ENCODE data around the gene FUT9.
"Not testable (repeated sequence)": the region's sequence is repeated elsewhere in the genome, so short reads cannot be mapped to it uniquely, and the experiment has no call there.

The FUT9 gene

DNA sequence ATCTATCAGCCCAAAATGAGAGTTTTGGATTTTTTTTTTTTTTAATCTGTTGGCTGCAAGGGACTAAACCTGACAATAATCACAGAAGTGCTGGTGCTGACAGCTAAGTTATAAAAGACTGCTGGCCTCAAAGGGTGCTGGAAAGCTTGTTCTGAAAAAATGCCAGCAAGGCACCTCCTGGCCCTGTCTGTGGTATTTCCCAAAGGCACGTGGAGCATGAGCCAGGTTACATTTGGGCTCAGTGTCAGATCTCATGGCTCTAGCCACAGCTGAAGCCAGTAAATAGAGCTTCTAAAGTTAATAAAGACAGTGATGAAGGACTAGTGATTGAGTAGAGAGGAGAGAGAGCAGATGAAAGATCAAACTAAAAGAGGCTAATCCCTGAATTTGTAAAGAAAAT, 178.9 kb downstream of the FUT9 start:
- DNase-seq: no peak

DNA sequence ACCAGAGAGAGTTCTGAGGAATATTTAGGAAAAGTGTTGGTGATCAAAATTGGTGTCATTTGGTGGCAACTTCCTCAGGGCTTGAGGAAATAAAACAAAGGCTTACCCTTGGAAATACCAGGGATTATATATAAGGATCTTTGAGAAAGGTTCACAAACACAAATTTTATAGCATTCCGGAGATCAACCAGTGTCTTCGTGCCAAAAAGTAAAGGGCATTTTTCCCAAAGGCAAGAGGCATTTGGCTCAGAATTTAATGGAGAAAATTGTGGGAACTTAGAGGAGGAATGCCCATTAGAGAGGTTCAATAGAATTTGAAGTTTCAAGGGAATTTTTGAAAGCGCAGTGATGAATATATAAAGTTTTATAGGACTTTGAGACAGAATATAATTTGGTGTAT, 179.5 kb downstream of the FUT9 start:
- no peak for DNase-seq

DNA sequence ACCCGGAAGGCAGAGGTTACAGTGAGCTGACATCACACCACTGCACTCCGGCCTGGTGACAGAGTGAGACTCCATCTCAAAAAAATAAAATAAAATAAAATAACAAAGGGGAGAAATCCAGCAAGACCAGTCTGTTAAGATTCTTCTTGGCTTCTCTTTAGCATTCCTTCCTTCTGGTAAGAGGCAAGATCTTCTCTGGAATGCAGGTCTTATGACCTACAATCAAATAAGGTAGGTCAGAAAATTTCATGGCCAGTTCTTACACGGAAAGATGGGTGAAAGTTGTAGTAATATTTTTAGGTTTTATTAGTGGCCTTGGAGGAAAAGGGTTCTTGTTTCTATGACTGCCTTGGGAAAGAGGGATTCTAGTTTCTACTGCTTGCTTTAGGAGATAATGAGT, 180.9 kb downstream of the FUT9 start:
- DNase-seq: no peak

GRCh38 chr6:96197241-96197640, 181.5 kb downstream of the FUT9 start:
- no peak for DNase-seq

DNA sequence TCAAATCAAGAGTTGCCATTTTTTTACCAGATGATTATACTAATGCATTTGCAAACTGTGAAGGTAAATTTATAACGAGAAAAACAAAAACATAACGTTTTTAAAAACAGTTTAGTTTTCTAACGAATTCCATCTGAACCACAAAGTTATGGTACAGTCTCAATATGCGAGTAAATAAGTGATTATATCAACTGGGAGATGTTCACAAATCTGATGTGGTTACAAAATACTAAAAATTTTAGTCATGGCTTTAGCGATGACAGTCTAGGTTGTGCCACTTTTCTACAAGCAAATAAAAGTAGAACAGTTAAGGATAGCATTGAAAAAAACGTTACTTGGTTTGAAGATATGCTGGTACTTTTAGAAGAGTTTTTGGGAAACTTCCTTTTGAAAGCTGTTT, 186.8 kb downstream of the FUT9 start:
- DNase-seq: no peak

DNA sequence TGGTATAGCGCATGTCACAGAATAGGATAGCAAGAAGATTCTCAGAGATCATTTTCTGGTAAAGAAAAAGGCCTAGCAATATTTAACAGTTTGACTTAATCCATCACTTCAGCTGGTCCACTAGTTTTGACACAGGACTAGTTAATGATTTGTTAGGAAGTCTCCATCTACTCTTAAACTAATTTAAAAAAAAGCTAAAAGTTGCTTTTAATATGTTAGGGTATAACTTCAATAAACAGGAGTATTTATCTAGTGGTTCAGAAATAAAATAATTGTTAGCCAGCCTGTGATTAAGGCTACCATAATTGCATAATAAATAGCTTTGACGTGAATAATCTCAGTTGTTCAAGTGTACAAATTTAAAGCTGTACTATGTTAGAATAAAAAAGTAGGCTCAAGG, 195.6 kb downstream of the FUT9 start:
- no peak for DNase-seq

DNA sequence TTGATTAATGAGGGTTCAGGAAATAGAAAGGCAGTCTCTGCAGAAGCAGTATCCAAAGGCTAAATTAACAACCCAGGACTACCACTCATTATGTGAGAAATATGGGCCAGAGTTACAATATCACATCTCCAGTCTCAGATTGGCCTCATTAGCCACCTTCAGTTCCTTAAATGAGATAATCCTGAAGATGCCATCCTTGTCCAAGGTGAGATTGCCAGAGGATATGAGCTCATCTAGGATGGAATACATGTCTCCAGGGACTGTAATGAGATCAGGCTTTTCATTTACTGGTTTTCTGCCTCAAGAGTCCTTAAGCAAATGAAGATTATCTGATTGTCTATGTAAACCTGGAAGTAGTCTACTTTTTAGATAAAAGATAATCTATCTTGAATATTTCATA, 196.3 kb downstream of the FUT9 start:
- DNase-seq: no peak

DNA sequence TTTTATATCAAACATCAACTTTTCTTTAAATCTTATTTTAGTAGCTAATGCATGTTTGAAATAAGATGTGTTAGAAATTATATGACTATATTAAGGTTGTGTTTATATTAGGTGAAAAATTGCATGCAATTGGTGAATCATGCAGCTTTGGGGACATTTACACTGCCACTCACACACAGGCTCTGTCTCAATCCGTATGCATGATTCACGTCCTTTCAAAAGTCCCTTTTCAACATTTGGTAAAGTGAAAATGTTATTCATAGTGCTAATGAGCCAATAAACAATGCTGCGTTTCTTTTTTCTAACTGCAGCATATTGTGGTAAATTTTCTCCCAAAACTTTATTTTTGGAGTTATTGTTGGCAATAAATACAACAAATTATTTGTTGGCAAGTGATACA, 198.0 kb downstream of the FUT9 start:
- DNase-seq: no peak

- DNase-seq: no peak
These were observed 207.9 kb downstream of the FUT9 start for GRCh38 chr6:96223695-96224094.

- peak; percentile 36 to 47 for DNase-seq
These were observed 211.4 kb downstream of the FUT9 start for GRCh38 chr6:96227135-96227534.

DNA sequence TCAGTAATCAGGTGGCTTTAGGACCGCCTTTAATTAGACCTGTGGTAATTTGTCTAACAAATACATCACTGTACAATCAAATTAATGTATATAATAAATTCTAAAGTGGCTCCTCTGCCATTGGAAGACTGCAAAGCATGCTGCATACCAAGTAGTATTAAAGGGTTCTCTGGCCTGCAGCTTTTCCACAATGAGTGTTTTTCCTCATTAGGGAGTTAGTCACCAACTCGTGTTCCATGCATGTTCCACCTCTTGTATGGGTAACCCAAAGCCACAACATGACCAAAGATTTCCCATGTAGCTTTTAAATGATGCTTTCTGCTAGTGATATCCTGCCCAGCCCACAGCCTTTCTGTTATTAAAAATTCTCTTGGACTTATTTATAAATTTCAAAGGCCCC, 218.7 kb downstream of the FUT9 start:
- DNase-seq: no peak

- no peak for DNase-seq
These were observed 220.2 kb downstream of the FUT9 start for GRCh38 chr6:96235927-96236326.

DNA sequence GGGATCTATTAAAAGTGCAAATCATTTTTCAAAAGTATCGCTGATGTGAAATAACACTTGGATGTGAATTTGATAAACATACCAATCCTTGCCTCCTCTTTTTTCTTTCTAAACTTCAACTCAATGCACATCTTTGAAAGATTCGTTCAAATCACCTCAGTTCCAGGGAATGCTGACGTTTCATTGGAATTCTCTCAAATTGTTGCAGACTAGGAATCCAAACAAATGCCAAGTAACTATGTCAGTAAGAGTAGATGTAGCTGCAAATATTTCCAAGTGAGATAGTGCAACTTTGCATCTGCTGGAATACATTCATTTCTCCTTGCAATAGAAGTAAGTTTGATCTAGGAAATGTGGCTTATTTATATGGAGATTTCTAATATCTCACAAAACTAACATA, 220.7 kb downstream of the FUT9 start:
- no peak for DNase-seq

DNA sequence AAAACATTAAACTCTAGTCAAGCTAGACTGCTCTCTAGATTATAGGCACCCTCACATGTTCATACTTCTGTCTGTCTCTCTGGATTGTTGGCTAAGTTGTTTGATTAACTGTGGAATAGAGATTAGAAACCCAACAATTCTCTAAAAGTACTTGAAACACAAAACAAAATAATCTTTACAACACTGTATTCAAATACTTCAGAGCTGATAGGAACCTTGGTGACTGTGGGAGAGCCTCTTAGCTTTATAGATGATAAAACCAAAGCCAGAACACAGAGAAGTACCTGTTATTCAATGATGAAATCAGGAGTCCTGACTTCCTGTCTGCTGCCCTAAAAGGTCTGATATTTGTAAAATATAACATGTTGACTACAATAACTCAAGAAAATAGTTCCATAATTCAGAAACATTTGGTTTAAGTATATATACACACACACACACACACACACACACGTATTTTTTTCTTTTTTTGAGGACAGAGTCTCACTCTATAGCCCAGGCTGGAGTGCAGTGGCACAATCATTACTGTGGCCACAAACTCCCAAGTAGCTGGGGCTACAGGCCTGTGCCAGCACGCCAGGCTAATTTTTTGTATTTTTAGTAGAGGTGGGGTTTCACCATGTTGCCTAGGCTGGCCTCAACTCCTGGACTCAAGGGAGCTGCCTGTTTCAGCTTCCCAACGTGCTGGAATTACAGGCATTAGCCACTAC, 222.0 kb downstream of the FUT9 start:
- no peak for DNase-seq

- peak; percentile 11 to 14 for DNase-seq
These were observed 230.8 kb downstream of the FUT9 start for GRCh38 chr6:96246563-96246962.

DNA sequence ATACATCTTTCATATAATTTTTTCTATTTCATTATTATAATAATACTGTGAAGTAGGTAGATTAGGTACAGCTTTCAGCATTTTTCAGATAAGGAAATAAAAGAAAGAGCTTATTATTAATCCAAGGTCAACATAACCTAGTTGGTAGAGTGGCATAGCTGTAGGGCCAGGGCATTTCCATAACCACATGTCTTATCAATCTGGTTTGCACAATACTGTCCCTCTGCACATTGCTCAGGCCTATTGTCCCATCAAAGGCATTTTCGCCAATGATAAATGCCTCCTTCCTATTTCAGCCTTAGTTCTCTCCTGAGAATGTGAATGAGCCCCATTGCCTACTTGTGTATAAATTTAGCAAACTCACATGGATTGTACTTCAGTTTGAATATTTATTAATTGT, 234.0 kb downstream of the FUT9 start:
- DNase-seq: no peak

DNA sequence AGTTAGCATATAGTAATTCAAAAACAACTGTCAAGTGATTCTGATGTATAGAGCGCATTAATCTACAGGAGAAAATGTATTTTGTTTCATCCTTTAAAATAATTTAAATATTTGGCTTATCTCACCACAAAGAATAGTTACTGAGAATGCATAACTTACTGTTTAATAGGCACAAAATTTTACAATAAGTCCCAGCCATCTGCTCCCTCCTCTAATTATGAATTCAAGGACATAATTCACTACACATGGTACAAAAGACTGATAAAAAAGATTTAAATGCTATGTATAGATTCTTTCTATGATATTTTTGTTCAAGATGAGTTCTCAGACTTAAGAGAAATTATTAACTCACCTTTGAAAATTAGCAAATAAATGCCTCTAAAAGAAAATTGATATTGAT, 242.0 kb downstream of the FUT9 start:
- no peak for DNase-seq

GRCh38 chr6:96260787-96261430, 245.1 kb downstream of the FUT9 start:
- not testable (repeated sequence) for DNase-seq

All from Kasumi-1 (cell line).